Small intestine (tissue), 4 donors: ENCODE measurements around the gene ASB6. TPM values are rescaled to one million over a fixed set of nuclear protein-coding genes. Genes with fewer than 3 reads are reported as not detected.

Experiments used
- polyA plus RNA-seq, 4 donors: library from polyadenylated mRNA; stranded (reverse) in 3 of 4; unstranded in 1 of 4; fragments of 200-250 nt in 3 of 4; fragments of 120-200 nt in 1 of 4; gene quantifications; one replicate each; pipeline versions ENCODE4 v1.2.1 to v1.2.3, GENCODE V29; 2013
- donor health status: healthy with polysubstance abuse.
- donor health status: Bipolar disorder and iron deficiency.
- donor health status: healthy.

ASB6 gene
- polyA plus RNA-seq, 4 donors: 11.9 to 14.9 (median 13.8) TPM

Other genes starting within 250 kb of the ASB6 start
- under 1 TPM in 2 of 4 donors, not detected in 2; 0.09 to 0.27 TPM for gene C9orf50, start 21.1 kb downstream of the ASB6 start, polyA plus RNA-seq
- gene NTMT1, start 16.0 kb downstream of the ASB6 start, polyA plus RNA-seq: 10 to 100 TPM; 42.5 to 64.3 (median 45.5) TPM
- 1 to 10 TPM in 2 of 4 donors, not detected in 2; 1.2 to 1.8 TPM for gene PRRX2, start 23.5 kb upstream of the ASB6 start, polyA plus RNA-seq
- gene PTGES, start 110.9 kb upstream of the ASB6 start, polyA plus RNA-seq: 1 to 10 TPM in 3 of 4 donors, not detected in 1; 1.6 to 8.4 (median 6.1) TPM
- gene TOR1B, start 161.0 kb upstream of the ASB6 start, polyA plus RNA-seq: 10 to 100 TPM in 3 of 4 donors, 1 to 10 TPM in 1; 7.0 to 22.9 (median 16.9) TPM
- 10 to 100 TPM; 16.3 to 31.2 (median 23.1) TPM for gene TOR1A, start 182.0 kb upstream of the ASB6 start, polyA plus RNA-seq
- gene C9orf78, start 193.1 kb upstream of the ASB6 start, polyA plus RNA-seq: 10 to 100 TPM; 50.6 to 62.6 (median 59.4) TPM
- 10 to 100 TPM; 16.0 to 47.0 (median 20.4) TPM for gene USP20, start 193.3 kb upstream of the ASB6 start, polyA plus RNA-seq